HG03378 (cell line): Measurements from ENCODE around the gene COX10.
"Not testable (repeated sequence)": the region's sequence is repeated elsewhere in the genome, so short reads cannot be mapped to it uniquely, and the experiment has no call there.

Experiments
- ATAC-seq: cut with Tn5 transposase; IDR thresholded peaks from one replicate; pipeline ENCODE4 v1.9.1; 2021; ENCODE audit warnings: mild to moderate bottlenecking, moderate library complexity; ENCODE audit not compliant: unreplicated experiment

COX10 gene

DNA sequence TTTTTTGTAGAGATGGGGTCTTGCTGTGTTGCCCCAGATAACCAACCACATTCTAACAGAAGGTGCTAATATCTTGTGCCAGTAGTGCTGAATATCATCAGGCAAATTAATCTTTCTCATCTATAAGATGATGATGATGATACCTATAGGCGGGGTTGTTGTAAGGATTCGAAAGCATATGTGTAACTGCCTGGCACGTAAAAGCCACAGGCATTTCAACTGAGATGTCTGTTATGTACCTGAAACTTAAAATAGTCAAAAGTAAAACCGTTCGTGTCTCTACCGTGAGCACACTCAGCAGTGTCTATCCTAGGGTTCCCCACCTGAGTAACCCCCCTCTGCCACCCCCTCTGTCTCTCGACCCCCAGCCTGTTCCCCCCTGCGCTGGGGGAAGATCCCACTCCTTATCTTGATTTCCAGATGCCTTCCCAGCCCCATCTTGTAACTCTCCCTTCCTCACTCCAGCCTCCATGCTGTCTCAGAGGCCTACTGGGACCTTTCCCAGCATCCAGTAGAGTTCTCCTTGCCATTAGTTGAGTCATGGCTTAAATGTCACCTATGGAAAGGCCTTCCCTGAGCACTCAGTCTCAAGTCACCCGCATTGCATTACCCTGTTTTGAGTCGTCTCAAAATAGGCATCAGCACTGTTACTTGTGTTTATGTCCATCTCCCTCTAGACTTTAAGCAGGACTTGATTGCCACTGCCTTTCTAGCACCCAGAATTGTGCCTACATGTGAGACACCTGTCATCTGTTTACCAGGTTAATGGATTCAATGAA, 133.3 kb downstream of the COX10 start:
- ATAC-seq = no peak

DNA sequence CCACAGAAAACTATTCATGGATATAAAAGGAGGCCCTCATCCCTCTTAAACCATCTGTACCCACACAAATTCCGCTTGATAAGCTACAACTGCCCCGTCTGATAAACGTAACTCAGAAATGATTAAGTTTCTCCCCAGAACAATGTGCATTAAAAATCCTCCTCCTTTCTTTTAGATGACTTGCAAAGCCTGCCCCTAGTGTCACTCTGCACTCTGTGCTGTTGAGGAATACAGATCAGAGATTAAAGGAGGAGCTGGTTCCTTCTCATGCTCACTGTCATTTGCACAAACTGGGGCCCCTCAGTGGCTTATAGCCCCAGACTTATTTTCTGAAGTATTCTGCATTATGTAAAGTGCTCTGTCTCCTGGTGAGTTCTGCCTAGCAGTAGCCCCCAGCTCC, 134.1 kb downstream of the COX10 start:
- no peak for ATAC-seq

DNA sequence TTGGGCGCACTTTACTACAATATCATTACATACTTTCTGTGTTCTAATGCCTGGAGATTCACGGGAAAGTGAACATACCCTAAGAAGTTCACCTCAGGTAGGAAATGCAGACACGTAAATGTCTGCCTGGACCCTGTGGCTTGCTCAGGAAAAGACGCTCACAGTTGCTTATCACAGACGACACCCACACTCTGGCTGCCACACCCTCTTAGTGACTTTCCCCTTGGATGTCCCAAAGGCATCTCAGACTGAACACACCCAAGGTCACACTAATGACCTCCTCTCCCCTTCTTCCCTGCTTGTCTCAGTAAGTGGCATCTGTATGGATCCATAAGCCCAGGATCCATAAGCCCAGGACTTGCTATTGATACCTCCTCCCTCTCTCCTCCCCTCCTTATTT, 134.8 kb downstream of the COX10 start:
- no peak for ATAC-seq

DNA sequence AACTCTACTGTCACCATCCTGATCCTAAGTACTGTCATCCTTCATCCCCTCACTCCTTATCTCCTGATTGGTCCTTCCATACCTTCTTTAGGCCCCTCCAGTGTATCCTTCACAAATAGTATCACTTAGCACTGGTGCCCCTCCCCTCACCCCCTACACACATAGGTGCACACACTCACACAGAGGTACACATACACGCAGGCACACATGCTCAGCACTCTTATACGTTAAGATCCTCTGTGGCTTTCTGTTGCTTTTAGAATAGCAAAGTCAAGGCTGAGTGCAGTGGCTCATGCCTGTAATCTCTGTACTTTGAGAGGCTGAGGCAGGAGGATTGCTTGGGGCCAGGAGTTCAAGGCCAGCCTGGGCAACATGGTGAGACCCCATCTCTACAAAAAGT, 135.2 kb downstream of the COX10 start:
- ATAC-seq = no peak

DNA sequence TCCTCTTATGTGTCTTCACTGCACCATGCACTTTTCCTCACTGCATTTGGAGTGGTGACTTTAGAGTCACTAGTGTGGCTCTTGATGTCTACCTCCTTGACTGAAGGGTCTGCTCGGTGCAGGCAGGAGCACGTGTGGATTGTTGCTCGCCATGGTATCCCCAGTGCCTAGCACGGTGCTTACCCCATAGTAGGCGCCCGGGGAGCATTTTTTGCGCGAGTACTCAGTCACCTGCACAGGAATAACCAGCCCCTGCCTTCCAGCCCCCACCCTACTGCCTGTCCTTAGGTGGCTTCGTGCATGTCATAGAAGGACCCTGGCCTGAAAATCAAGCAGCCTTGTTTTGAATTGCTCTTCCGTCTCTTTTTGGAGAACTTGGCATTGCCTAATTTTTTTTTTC, 136.1 kb downstream of the COX10 start:
- no peak for ATAC-seq

DNA sequence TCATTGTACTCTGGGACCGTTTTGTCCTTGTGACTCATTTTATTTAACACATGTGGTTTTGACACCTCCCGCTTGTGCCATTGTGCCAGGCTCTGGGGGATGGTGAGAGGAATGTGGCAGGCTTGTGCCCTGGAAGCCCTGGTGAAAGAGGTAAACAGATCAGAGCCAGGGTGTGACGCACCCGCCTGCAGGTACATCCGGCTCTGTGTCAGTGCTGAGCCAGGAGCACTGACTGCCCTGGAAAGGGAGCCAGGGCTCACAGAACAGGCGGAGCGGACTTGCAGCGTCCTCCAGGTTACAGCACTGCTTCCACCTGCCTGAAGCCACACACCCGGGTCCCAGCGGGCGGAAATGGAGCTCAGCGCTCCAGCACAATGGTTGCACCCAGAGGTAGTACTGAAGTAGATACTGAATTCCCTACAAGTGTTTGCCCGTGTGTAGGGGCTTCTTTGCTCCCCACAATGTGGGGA, 136.7 kb downstream of the COX10 start:
- no peak for ATAC-seq

DNA sequence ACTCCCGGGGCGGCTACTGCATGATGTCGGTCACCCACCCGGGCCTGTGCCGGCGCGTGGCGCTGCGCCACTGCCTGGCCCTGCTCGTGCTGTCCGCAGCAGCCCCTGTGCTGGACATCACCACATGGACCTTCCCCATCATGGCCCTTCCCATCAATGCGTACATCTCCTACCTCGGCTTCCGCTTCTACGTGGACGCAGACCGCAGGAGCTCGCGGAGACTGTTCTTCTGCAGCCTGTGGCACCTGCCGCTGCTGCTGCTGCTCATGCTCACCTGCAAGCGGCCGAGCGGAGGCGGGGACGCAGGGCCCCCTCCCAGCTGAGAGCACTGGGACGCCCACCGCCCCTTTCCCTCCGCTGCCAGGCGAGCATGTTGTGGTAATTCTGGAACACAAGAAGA, 137.6 kb downstream of the COX10 start:
- no peak for ATAC-seq

DNA sequence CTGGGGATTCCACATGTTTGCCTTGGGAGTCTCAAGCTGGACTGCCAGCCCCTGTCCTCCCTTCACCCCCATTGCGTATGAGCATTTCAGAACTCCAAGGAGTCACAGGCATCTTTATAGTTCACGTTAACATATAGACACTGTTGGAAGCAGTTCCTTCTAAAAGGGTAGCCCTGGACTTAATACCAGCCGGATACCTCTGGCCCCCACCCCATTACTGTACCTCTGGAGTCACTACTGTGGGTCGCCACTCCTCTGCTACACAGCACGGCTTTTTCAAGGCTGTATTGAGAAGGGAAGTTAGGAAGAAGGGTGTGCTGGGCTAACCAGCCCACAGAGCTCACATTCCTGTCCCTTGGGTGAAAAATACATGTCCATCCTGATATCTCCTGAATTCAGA, 138.5 kb downstream of the COX10 start:
- no peak for ATAC-seq

DNA sequence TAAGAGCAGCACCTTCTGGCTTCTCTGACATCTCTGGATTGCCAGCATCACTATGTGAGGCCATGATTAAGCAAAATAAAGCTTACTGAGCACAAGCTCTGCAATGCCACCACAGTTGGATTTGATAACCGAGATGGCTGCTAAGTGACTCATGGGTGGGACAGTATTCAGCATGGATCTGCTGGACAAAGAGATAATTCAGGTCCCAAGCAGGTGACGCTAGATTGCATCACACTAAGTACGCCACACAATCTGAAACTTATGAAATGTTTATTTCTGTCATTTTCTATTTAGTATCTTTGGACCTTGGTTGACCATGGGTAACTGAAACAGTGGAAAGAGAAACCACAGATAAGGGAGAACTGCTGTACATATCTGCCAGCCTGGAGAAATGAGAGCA, 139.9 kb downstream of the COX10 start:
- no peak for ATAC-seq

DNA sequence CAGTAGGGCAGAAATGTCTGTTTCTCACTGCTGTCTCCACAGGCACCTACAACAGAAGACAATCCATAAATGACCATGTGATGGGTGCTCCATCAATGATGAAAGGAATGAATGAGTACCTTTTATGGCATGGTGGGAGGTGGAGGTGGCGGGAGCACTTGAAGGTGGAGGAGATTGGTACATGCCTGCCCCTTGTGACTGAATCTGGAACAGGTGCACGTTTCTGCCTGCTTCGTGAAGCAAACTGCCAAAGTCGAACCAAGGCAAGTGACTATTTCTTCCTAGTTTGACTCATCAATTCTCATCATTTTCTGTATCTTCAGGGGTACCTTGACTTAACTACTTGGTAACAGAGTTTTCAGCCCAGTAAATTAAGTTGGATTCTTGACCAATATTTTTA, 141.9 kb downstream of the COX10 start:
- ATAC-seq = no peak

DNA sequence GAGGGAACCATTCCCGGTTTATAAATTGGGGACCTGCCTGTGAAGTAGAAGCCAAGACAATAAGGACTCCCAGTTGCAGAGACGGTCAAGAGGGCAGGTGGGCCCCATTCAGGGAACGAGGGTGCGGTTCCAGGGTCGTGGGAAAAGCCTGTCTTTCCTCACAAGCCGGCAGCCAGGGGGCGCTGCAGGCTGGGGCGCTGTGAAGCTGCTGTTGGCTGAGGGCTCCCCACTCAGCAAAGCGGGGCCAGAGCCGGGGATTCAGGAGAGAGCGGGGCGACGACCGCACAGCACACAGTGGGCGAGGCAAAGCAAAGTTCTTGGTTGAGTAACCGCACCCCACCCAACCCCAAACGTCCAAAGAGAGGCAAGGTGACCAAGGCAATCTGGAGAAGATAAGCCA, 142.5 kb downstream of the COX10 start:
- ATAC-seq = no peak

DNA sequence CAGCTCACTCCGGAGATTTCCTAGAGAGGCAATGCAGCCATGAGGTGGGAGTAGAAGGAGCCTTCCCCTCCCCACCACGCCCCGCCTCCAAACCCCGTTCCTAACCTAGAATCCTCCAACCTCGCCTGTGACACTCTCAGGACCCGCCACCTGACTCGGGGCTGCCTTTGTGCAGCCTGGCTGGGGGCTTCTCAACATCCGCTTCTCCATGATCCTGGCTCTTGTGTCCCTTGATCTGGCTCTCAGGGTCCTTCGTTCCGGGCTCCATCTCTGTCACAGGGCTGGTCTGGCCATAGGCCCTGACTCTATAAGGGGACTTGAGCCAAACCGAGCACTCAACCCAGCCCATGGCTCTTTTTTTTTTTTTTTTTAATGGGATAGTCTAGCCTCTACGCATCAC, 143.1 kb downstream of the COX10 start:
- ATAC-seq = no peak

DNA sequence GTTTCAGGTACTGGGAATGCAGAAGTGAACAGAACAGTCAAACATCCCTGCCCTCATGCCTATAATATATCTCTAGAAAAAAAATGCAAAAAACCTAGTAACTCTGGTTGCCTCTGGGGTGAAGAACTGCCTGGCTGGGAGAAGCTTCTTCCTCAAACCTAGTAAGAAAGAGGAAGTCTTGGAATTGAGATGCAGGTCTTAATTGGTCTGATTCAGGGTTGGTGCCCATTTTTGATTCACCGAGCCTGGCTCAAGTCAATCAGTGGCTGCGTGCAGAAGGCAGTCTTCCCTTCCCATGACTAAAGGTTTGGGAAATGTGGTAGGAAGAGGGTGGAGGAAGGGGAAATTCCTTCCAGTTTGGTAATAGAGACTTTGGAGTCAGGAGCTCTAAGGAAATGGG, 145.0 kb downstream of the COX10 start:
- no peak for ATAC-seq

DNA sequence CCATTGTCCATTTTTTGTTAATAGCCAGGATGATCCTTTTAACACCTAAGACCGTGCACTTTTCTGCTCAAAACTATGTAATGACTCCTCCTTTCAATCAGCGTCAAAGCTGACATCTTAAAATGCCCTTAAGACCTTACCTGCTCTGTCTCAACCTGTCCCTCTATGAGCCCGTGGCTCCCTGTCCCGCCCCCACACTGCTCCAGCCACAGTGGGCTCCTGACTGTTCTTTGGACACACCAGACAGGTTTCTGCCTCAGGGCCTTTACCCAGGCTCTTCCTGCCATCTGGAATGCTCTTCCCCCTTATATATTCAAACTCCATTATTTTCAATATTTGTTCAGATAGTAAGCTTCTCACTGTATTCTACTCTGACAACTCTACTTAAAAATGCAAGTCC, 153.3 kb downstream of the COX10 start:
- no peak for ATAC-seq

DNA sequence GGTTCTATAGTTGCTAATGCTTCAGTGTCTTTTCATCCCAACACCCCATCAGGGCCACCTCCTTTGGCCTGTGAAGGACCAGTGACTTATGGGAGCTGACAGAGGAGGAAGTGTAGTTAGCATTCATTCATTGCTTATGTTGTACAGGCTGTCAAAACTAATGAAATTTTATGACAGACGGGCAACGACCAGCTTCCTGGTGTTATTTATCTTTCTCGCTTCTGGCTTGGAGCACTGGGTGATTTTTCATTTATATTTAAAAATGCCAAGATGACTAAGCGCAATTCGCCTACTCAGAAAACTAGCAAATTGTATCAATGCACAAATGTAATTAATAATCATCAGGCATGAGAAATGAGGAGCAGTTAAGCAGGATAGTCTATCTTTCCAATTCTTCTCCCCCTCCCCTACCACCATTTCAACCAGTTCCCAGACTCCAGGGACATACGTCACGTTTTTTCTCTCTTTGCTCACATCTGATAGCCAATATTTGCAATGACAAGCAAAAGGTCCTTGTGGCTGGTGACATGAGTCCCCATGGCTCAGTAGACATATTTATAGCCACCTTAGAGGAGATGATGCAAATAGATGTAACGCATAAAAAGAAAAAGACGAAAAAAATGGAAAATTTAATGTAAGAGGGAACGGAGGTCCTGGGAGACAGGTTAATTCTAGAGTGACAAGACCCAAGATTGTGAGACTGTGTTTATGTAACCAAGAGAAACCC, 156.1 kb downstream of the COX10 start:
- ATAC-seq = no peak

DNA sequence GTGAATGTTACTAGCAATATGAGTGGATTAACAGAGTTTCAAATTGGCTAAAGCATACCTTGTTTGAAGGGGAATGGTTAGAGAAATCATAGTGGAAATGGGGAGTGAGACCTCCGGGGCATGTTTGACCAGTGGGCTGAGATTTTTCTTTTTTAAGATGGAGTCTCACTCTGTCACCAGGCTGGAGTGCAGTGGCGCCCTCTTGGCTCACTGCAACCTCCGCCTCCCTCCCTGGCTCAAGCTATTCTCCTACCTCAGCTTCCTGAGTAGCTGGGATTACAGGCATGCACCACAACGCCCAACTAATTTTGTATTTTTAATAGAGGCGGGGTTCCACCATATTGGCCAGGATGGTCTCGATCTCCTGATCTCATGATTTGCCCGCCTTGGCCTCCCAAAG, 157.7 kb downstream of the COX10 start:
- ATAC-seq = no peak

DNA sequence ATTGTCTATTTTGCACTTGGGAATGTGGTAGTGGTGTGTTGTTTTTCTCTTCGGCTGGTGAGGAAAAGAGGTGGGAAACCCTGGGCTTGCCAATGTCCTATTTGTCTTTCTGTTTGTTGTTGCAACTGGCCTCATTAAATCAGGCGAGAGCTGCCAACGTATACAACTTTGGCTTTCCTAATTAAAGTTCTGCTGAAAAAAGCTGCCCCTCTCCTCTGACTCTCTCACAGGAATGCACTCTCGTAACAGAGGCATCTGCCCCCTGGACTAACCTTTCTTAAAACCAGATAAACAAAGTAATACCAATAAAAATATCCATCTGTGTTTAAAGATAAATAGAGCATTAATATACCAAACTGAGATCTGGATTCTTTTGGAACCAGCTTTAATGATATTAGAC, 159.6 kb downstream of the COX10 start:
- ATAC-seq = no peak

DNA sequence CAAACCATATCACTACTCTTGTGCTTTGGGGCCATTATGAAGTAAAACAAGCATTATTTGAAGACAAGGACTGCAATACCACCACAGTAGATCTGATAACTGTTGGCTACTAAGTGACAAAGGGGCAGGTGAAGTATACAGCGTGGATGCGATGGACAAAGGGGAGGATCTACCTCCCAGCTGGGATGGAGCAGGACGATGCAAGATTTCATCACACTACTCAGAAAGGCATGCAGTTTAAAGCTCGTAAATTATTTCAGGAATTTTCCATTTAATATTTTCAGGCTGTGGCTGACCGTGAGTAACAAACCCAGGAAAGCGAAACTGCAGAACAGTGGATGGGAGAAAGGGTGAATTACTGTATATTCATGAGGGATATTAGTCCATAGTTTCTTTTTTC, 161.9 kb downstream of the COX10 start:
- not testable (repeated sequence) for ATAC-seq

DNA sequence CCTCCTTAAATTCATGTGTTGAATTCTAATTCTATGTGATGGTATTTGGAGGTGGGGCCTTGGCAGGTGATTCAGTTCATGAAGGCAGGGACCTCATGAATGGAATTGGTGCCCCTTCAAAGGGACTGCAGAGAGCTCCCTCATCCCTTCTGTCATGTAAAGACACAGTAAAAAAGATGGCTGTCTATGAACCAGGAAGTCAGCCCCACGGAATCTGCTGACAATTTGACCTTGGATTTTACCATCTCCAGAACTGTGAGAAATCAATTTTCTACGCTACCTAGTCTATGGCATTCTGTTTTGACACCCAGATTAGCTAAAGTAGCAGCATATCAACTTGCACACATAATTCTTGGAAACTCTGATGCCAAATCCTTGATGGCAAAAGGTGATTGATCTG, 165.7 kb downstream of the COX10 start:
- not testable (repeated sequence) for ATAC-seq

DNA sequence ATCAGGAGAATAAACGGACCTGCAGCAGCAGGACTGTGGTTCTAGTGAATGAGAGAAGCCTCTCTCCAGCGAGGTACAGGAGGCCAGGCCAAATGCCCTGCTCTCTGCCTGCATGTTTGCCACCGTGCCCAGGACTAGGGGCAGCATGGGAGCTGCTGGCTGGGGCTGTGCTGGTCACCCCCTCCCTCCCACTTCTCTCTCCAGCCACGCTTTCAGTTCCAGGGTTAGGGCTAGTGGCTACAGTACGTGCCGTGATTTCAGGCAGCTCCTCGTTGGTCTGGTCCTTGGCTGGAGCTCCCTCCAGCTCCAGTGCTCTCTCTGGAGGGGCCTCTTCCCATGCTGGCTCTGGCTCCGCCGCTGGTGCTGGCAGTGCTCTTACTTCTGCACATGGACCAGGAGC, 166.7 kb downstream of the COX10 start:
- ATAC-seq = not testable (repeated sequence)

DNA sequence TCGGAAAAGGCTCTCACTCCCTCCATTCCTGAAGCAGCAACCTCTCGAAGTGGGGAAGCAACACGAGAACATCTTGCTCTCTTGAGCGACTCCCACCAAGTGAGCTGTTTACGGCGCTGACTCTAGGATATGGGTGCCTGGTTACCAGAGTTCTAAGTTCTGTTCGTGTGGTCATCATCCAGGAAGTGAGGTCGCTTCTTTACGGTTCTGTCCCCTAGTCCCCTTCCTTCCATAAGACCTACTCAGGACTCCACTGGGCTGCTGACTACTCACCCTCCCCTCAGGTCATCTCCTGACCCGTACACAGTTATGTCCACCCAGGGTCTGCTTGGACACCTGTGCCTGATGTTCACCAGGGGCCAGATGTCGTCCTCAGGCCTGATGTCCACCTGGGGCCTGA, 167.5 kb downstream of the COX10 start, which contains the start of gene CDRT15:
Gene CDRT15 (minus strand): TSS at position 101 of the 400 bp plus-strand sequence. CDS start 29 bp downstream, at position 72.
- ATAC-seq = not testable (repeated sequence)

DNA sequence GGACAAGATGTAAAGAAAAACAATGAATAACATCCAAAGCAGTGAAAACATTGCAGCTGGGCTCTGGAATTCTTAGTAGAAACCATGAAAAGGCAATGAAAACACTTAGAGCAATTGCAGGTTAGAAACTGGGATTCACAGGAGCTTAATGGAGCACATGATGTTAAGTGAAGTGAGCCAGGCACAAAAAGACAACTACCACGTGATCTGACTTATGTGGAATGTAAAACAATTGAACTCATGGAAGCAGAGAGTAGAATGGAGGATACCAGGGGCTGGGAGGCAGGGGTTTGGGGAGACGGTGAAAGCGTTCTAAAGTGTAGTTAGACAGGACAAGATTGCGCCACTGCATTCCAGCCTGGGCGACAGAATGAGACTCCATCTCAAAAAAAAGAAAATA, 170.0 kb downstream of the COX10 start:
- ATAC-seq = not testable (repeated sequence)
